ENCODE results near the gene FKBP14. TPM values are rescaled to one million over a fixed set of nuclear protein-coding genes. Genes with fewer than 3 reads are reported as not detected.

The FKBP14 gene
- total RNA-seq, 1 donor from 2014 or later, result 100 TPM

GRCh38 chr7:30027740-30028215 is 1.3 kb upstream of the FKBP14 start:
- FAIRE-seq (no peak), DNase-seq (ENCODE audit: low read depth) (no peak)
- no peak overlapping the region for H3K27ac Mint-ChIP-seq (ENCODE audit: unreplicated experiment)
- H3K4me3 Mint-ChIP-seq (ENCODE audit: unreplicated experiment), result peak overlapping the region; percentile 99
- H3K79me2 ChIP-seq (ENCODE audit: insufficient read depth, low read length), result peaks cover 78% of the 10 kb centered on the region
- H3K9me3 Mint-ChIP-seq (ENCODE audit: unreplicated experiment), result no peaks in the 10 kb centered on the region
- no peak for TF ChIP-seq CTCF (IDR thresholded peaks at IDR 0.05; ENCODE audit: insufficient read depth, low read depth, low read length)
- no peak for TF ChIP-seq EZH2 (IDR thresholded peaks at IDR 0.05; ENCODE audit: insufficient read depth, low read length)
- H3K4me2 ChIP-seq (ENCODE audit: low read length), result peak overlapping the region; percentile 86
- no peaks in the 10 kb centered on the region for H3K9me3 ChIP-seq (ENCODE audit: insufficient read depth, low read depth, low read length)
- peak overlapping the region; percentile 98 for H3K4me3 ChIP-seq (ENCODE audit: insufficient read depth, low read depth, low read length)
- peaks cover 36% of the 10 kb centered on the region for H3K4me1 ChIP-seq (ENCODE audit: insufficient read depth, low read length)
- no peaks in the 10 kb centered on the region for H3K36me3 ChIP-seq (ENCODE audit: insufficient read depth, low read length)
- peak overlapping the region; percentile 92 for H3K9ac ChIP-seq (ENCODE audit: low read length)
- H3K27me3 ChIP-seq (ENCODE audit: insufficient read depth, low read length), result no peaks in the 10 kb centered on the region
- H2AFZ ChIP-seq (ENCODE audit: low read depth, low read length), result peak overlapping the region; percentile 88
- H3K27ac ChIP-seq (ENCODE audit: low read depth, low read length), result peak overlapping the region; percentile 72
- peaks cover 3% of the 10 kb centered on the region for H3K36me3 Mint-ChIP-seq (ENCODE audit: low read depth, unreplicated experiment)
- no peaks in the 10 kb centered on the region for H3K27me3 Mint-ChIP-seq (ENCODE audit: low read depth, unreplicated experiment)
- H3K4me1 Mint-ChIP-seq (ENCODE audit: low read depth, unreplicated experiment), result peaks cover 25% of the 10 kb centered on the region
- peaks cover 64% of the 10 kb centered on the region for H4K20me1 ChIP-seq (ENCODE audit: insufficient read depth, low read length)

GRCh38 chr7:30027065-30027456 is 559 bp upstream of the FKBP14 start:
- H3K27me3 Mint-ChIP-seq (ENCODE audit: low read depth, unreplicated experiment), result no peaks in the 10 kb centered on the region
- Histone ChIP-seq H3K36me3 (ENCODE audit: insufficient read depth, low read length) (no peaks in the 10 kb centered on the region), H3K79me2 (ENCODE audit: insufficient read depth, low read length) (peaks cover 78% of the 10 kb centered on the region), H3K9ac (ENCODE audit: low read length) (peak overlapping the region; percentile 92), H4K20me1 (ENCODE audit: insufficient read depth, low read length) (peaks cover 62% of the 10 kb centered on the region), H3K9me3 (ENCODE audit: insufficient read depth, low read depth, low read length) (no peaks in the 10 kb centered on the region), H3K27me3 (ENCODE audit: insufficient read depth, low read length) (no peaks in the 10 kb centered on the region), H3K4me2 (ENCODE audit: low read length) (peak overlapping the region; percentile 86), H3K4me3 (ENCODE audit: insufficient read depth, low read depth, low read length) (peak overlapping the region; percentile 98), H2AFZ (ENCODE audit: low read depth, low read length) (peak overlapping the region; percentile 75), H3K27ac (ENCODE audit: low read depth, low read length) (peak overlapping the region; percentile 72), H3K4me1 (ENCODE audit: insufficient read depth, low read length) (peaks cover 30% of the 10 kb centered on the region)
- peak overlapping the region; percentile 89 for H3K27ac Mint-ChIP-seq (ENCODE audit: unreplicated experiment)
- peaks cover 4% of the 10 kb centered on the region for H3K36me3 Mint-ChIP-seq (ENCODE audit: low read depth, unreplicated experiment)
- H3K9me3 Mint-ChIP-seq (ENCODE audit: unreplicated experiment), result no peaks in the 10 kb centered on the region
- H3K4me1 Mint-ChIP-seq (ENCODE audit: low read depth, unreplicated experiment), result peaks cover 23% of the 10 kb centered on the region
- no peak for TF ChIP-seq EZH2 (IDR thresholded peaks at IDR 0.05; ENCODE audit: insufficient read depth, low read length)
- TF ChIP-seq CTCF (IDR thresholded peaks at IDR 0.05; ENCODE audit: insufficient read depth, low read depth, low read length), result no peak
- FAIRE-seq, result peak; percentile 5
- DNase-seq (ENCODE audit: low read depth), result peak; percentile 70
- H3K4me3 Mint-ChIP-seq (ENCODE audit: unreplicated experiment), result peak overlapping the region; percentile 99

- Histone ChIP-seq H3K9ac (ENCODE audit: low read length) (no peak overlapping the region), H2AFZ (ENCODE audit: low read depth, low read length) (no peak overlapping the region), H3K27me3 (ENCODE audit: insufficient read depth, low read length) (no peaks in the 10 kb centered on the region), H3K4me2 (ENCODE audit: low read length) (peak overlapping the region; percentile 86), H3K4me3 (ENCODE audit: insufficient read depth, low read depth, low read length) (no peak overlapping the region), H3K36me3 (ENCODE audit: insufficient read depth, low read length) (peaks cover 2% of the 10 kb centered on the region), H3K4me1 (ENCODE audit: insufficient read depth, low read length) (peaks cover 26% of the 10 kb centered on the region), H3K9me3 (ENCODE audit: insufficient read depth, low read depth, low read length) (no peaks in the 10 kb centered on the region), H3K27ac (ENCODE audit: low read depth, low read length) (no peak overlapping the region), H3K79me2 (ENCODE audit: insufficient read depth, low read length) (peaks cover 59% of the 10 kb centered on the region), H4K20me1 (ENCODE audit: insufficient read depth, low read length) (peaks cover 41% of the 10 kb centered on the region)
- DNase-seq (ENCODE audit: low read depth) (no peak), FAIRE-seq (no peak)
- Mint-ChIP-seq H3K4me3 (ENCODE audit: unreplicated experiment) (peak overlapping the region; percentile 99), H3K9me3 (ENCODE audit: unreplicated experiment) (no peaks in the 10 kb centered on the region), H3K27me3 (ENCODE audit: low read depth, unreplicated experiment) (no peaks in the 10 kb centered on the region), H3K36me3 (ENCODE audit: low read depth, unreplicated experiment) (peaks cover 5% of the 10 kb centered on the region), H3K4me1 (ENCODE audit: low read depth, unreplicated experiment) (peaks cover 26% of the 10 kb centered on the region), H3K27ac (ENCODE audit: unreplicated experiment) (no peak overlapping the region)
- TF ChIP-seq EZH2 (IDR thresholded peaks at IDR 0.05; ENCODE audit: insufficient read depth, low read length) (no peak), CTCF (IDR thresholded peaks at IDR 0.05; ENCODE audit: insufficient read depth, low read depth, low read length) (no peak)
Measured at GRCh38 chr7:30023524-30023923, 3.0 kb downstream of the FKBP14 start.

Measured in astrocyte (in vitro differentiated cells and primary cell).